Activated CD8-positive, alpha-beta T cell treated with anti-CD3 and anti-CD28 coated beads, Interleukin-2, amount 10 ng/mL, durations not matched to agents 7 days and 5 days (primary cell): ENCODE measurements around the gene WNK1. TPM values are rescaled to one million over a fixed set of nuclear protein-coding genes. Genes with fewer than 3 reads are reported as not detected.

ENCODE experiments used
- ATAC-seq: fragments of 150-1000 bp; cut with Tn5 transposase; one replicate; pipeline ENCODE4 v1.10.0; 2021; ENCODE audit warnings: moderate library complexity
- CTCF ChIA-PET: fragments of 350-600 bp; sonication (Branson Sonifier 250); formaldehyde crosslinking; loops from one replicate; lab custom pipeline; 2021; ENCODE audit warnings: antibody characterized with exemption; lab: Charles Lee
- POLR2A ChIA-PET: fragments of 350-600 bp; sonication (Branson Sonifier 250); formaldehyde crosslinking; loops from one replicate; lab custom pipeline; 2021; ENCODE audit warnings: antibody characterized with exemption; lab: Charles Lee
- DNase-seq: peaks from one replicate; pipeline ENCODE4 v3.0.0-alpha.2; 2020
- H3K27ac Mint-ChIP-seq: one replicate; pipeline ENCODE4 v1.8.0; 2021; ENCODE audit warnings: mild to moderate bottlenecking, mixed read lengths
- H3K27me3 Mint-ChIP-seq: one replicate; pipeline ENCODE4 v1.8.0; 2021; ENCODE audit warnings: low read depth, mixed read lengths
- H3K36me3 Mint-ChIP-seq: one replicate; pipeline ENCODE4 v1.8.0; 2021; ENCODE audit warnings: low read depth, mixed read lengths
- H3K4me1 Mint-ChIP-seq: one replicate; pipeline ENCODE4 v1.8.0; 2021; ENCODE audit warnings: low read depth, mixed read lengths
- H3K4me3 Mint-ChIP-seq: one replicate; pipeline ENCODE4 v1.8.0; 2021; ENCODE audit warnings: mild to moderate bottlenecking, mixed read lengths
- H3K9me3 Mint-ChIP-seq: one replicate; pipeline ENCODE4 v1.8.0; 2022; ENCODE audit warnings: mixed read lengths; ENCODE audit not compliant: insufficient read depth
- total RNA-seq, 2 experiments: library from RNA; stranded (reverse); gene quantifications; one replicate each; pipeline ENCODE4 v1.2.3, GENCODE V29; 2021

The WNK1 gene
- total RNA-seq, 2 experiments from 2014 or later, result 203 to 204 TPM

GRCh38 chr12:905261-906031 lies 153.1 kb downstream of the WNK1 start:
- H3K9me3 Mint-ChIP-seq, result no peaks in the 10 kb centered on the region
- ChIA-PET POLR2A (no interaction called here), CTCF (interaction anchor here (1.0 to 2.2 kb wide), 7 partner anchors 8 to 678 kb away, joined by 3 to 6 read pairs (median 4); partner anchors contain the start of gene RAD52)
- H3K4me1 Mint-ChIP-seq, result peaks cover 42% of the 10 kb centered on the region
- H3K36me3 Mint-ChIP-seq, result peaks cover 83% of the 10 kb centered on the region
- DNase-seq (peak; percentile 35), ATAC-seq (peak; percentile 66)
- H3K4me3 Mint-ChIP-seq, result peak overlapping the region; percentile 34
- H3K27me3 Mint-ChIP-seq, result no peaks in the 10 kb centered on the region
- peak overlapping the region; percentile 60 for H3K27ac Mint-ChIP-seq

GRCh38 chr12:906062-906585 lies 153.7 kb downstream of the WNK1 start:
- Mint-ChIP-seq H3K9me3 (no peaks in the 10 kb centered on the region), H3K4me1 (peaks cover 42% of the 10 kb centered on the region), H3K36me3 (peaks cover 80% of the 10 kb centered on the region), H3K4me3 (peak overlapping the region; percentile 34), H3K27me3 (no peaks in the 10 kb centered on the region), H3K27ac (peak overlapping the region; percentile 60)
- no peak for ATAC-seq
- POLR2A ChIA-PET, result no interaction called here
- CTCF ChIA-PET, result interaction anchor here (1.0 to 2.2 kb wide), 7 partner anchors 9 to 677 kb away, joined by 3 to 6 read pairs (median 4); partner anchors contain the start of gene RAD52
- no peak for DNase-seq

- ChIA-PET POLR2A (no interaction called here), CTCF (interaction anchor here (1.0 to 1.1 kb wide), 3 partner anchors 13 to 676 kb away, joined by 3 read pairs; no protein-coding TSS in a partner anchor)
- no peaks in the 10 kb centered on the region for H3K9me3 Mint-ChIP-seq
- H3K27me3 Mint-ChIP-seq, result no peaks in the 10 kb centered on the region
- H3K4me3 Mint-ChIP-seq, result no peak overlapping the region
- ATAC-seq (no peak), DNase-seq (no peak)
- peaks cover 38% of the 10 kb centered on the region for H3K4me1 Mint-ChIP-seq
- H3K27ac Mint-ChIP-seq, result peak overlapping the region; percentile 8
- peaks cover 77% of the 10 kb centered on the region for H3K36me3 Mint-ChIP-seq
Observed at GRCh38 chr12:907413-908185, 155.2 kb downstream of the WNK1 start.

GRCh38 chr12:909861-910260 lies 157.5 kb downstream of the WNK1 start:
- no peak for DNase-seq
- ChIA-PET POLR2A (no interaction called here), CTCF (interaction anchor here (0.8 kb wide), 1 partner anchor 40 kb away, joined by 3 read pairs; the partner anchor contains the start of gene RAD52)
- no peak for ATAC-seq
- Mint-ChIP-seq H3K27ac (peak overlapping the region; percentile 66), H3K36me3 (peaks cover 78% of the 10 kb centered on the region), H3K4me3 (no peak overlapping the region), H3K27me3 (no peaks in the 10 kb centered on the region), H3K9me3 (no peaks in the 10 kb centered on the region), H3K4me1 (peaks cover 29% of the 10 kb centered on the region)

GRCh38 chr12:910416-910815 lies 158.0 kb downstream of the WNK1 start:
- Mint-ChIP-seq H3K4me1 (peaks cover 29% of the 10 kb centered on the region), H3K9me3 (no peaks in the 10 kb centered on the region), H3K27ac (peak overlapping the region; percentile 41), H3K4me3 (no peak overlapping the region), H3K36me3 (peaks cover 79% of the 10 kb centered on the region), H3K27me3 (no peaks in the 10 kb centered on the region)
- POLR2A ChIA-PET, result no interaction called here
- DNase-seq, result no peak
- CTCF ChIA-PET, result interaction anchor here (0.8 kb wide), 1 partner anchor 182 kb away, joined by 3 read pairs; no protein-coding TSS in a partner anchor
- no peak for ATAC-seq

- ChIA-PET POLR2A (no interaction called here), CTCF (interaction anchor here (1.3 kb wide), 1 partner anchor 672 kb away, joined by 3 read pairs; no protein-coding TSS in a partner anchor)
- H3K4me1 Mint-ChIP-seq, result peaks cover 28% of the 10 kb centered on the region
- H3K27me3 Mint-ChIP-seq, result no peaks in the 10 kb centered on the region
- no peak for ATAC-seq
- H3K27ac Mint-ChIP-seq, result no peak overlapping the region
- no peak for DNase-seq
- H3K4me3 Mint-ChIP-seq, result no peak overlapping the region
- peaks cover 75% of the 10 kb centered on the region for H3K36me3 Mint-ChIP-seq
- H3K9me3 Mint-ChIP-seq, result no peaks in the 10 kb centered on the region
Observed at GRCh38 chr12:911191-911826, 158.9 kb downstream of the WNK1 start.

GRCh38 chr12:912466-913235 lies 160.3 kb downstream of the WNK1 start:
- ATAC-seq, result no peak
- no peak overlapping the region for H3K27ac Mint-ChIP-seq
- CTCF ChIA-PET, result interaction anchor here (0.8 kb wide), 1 partner anchor 41 kb away, joined by 3 read pairs; no protein-coding TSS in a partner anchor
- no peaks in the 10 kb centered on the region for H3K9me3 Mint-ChIP-seq
- H3K4me3 Mint-ChIP-seq, result no peak overlapping the region
- peaks cover 75% of the 10 kb centered on the region for H3K36me3 Mint-ChIP-seq
- peaks cover 31% of the 10 kb centered on the region for H3K4me1 Mint-ChIP-seq
- POLR2A ChIA-PET, result no interaction called here
- no peak for DNase-seq
- H3K27me3 Mint-ChIP-seq, result no peaks in the 10 kb centered on the region

GRCh38 chr12:913919-914698 lies 161.7 kb downstream of the WNK1 start:
- no peaks in the 10 kb centered on the region for H3K27me3 Mint-ChIP-seq
- no peaks in the 10 kb centered on the region for H3K9me3 Mint-ChIP-seq
- ChIA-PET CTCF (interaction anchor here (0.9 kb wide), 1 partner anchor 35 kb away, joined by 4 read pairs; the partner anchor contains the start of gene RAD52), POLR2A (interaction anchor here (0.8 kb wide), 1 partner anchor 159 kb away, joined by 3 read pairs; no protein-coding TSS in a partner anchor)
- ATAC-seq (no peak), DNase-seq (no peak)
- H3K27ac Mint-ChIP-seq, result peak overlapping the region; percentile 81
- H3K36me3 Mint-ChIP-seq, result peaks cover 78% of the 10 kb centered on the region
- peaks cover 31% of the 10 kb centered on the region for H3K4me1 Mint-ChIP-seq
- no peak overlapping the region for H3K4me3 Mint-ChIP-seq

GRCh38 chr12:915090-915489 lies 162.7 kb downstream of the WNK1 start:
- no peak overlapping the region for H3K4me3 Mint-ChIP-seq
- H3K9me3 Mint-ChIP-seq, result no peaks in the 10 kb centered on the region
- POLR2A ChIA-PET, result interaction anchor here (0.7 to 0.8 kb wide), 2 partner anchors 34 to 160 kb away, joined by 3 to 4 read pairs; partner anchors contain the start of gene RAD52
- DNase-seq (peak; percentile 30), ATAC-seq (peak; percentile 59)
- H3K27me3 Mint-ChIP-seq, result no peaks in the 10 kb centered on the region
- H3K4me1 Mint-ChIP-seq, result peaks cover 31% of the 10 kb centered on the region
- peaks cover 69% of the 10 kb centered on the region for H3K36me3 Mint-ChIP-seq
- peak overlapping the region; percentile 81 for H3K27ac Mint-ChIP-seq
- CTCF ChIA-PET, result interaction anchor here (0.9 to 1.2 kb wide), 3 partner anchors 34 to 178 kb away, joined by 4 read pairs; partner anchors contain the start of gene RAD52

GRCh38 chr12:916240-916639 lies 163.9 kb downstream of the WNK1 start:
- H3K4me3 Mint-ChIP-seq, result peak overlapping the region; percentile 42
- H3K36me3 Mint-ChIP-seq, result peaks cover 68% of the 10 kb centered on the region
- H3K27me3 Mint-ChIP-seq, result no peaks in the 10 kb centered on the region
- H3K4me1 Mint-ChIP-seq, result peaks cover 31% of the 10 kb centered on the region
- H3K9me3 Mint-ChIP-seq, result no peaks in the 10 kb centered on the region
- H3K27ac Mint-ChIP-seq, result peak overlapping the region; percentile 81
- POLR2A ChIA-PET, result no interaction called here
- ATAC-seq (peak; percentile 41), DNase-seq (peak; percentile 44)
- CTCF ChIA-PET, result interaction anchor here (0.7 kb wide), 1 partner anchor 302 kb away, joined by 3 read pairs; no protein-coding TSS in a partner anchor
